Raji (cell line): ENCODE data around the gene RAD1.

Experiments used
- POLR2A ChIP-seq: IDR thresholded peaks from 2 replicates; pipeline ENCODE4 v1.6.1; 2011; ENCODE audit warnings: low read depth, low read length, control low read depth; ENCODE audit not compliant: insufficient read depth

RAD1 gene

GRCh38 chr5:34923694-34924461 is 8.6 kb upstream of the RAD1 start:
- no peak for TF ChIP-seq POLR2A

GRCh38 chr5:34919077-34919476 is 3.8 kb upstream of the RAD1 start:
- no peak for TF ChIP-seq POLR2A

- TF ChIP-seq POLR2A, result no peak
These were observed 2.7 kb upstream of the RAD1 start for GRCh38 chr5:34918025-34918424.

GRCh38 chr5:34916518-34916917 is 1.2 kb upstream of the RAD1 start:
- TF ChIP-seq POLR2A, result no peak

DNA sequence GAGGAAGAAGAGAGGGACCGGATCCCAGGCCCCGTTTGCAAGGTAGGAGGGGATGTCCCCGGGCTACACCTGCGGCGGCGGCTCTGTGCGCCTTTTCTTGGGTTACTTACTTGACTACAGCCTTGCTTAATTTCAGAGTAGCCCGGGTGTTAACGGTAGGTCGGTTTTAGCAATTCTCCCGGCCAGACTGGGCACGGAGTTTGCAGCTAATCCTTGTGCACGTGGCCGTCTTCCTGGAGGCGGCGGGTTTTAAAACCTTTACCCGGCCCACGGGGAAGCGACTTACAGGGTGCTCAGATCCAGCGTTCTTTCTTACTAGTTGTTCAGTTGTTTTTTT is 520 bp upstream of the RAD1 start:
- no peak for TF ChIP-seq POLR2A

GRCh38 chr5:34914671-34915138 is 599 bp downstream of the RAD1 start:
- no peak for TF ChIP-seq POLR2A

DNA sequence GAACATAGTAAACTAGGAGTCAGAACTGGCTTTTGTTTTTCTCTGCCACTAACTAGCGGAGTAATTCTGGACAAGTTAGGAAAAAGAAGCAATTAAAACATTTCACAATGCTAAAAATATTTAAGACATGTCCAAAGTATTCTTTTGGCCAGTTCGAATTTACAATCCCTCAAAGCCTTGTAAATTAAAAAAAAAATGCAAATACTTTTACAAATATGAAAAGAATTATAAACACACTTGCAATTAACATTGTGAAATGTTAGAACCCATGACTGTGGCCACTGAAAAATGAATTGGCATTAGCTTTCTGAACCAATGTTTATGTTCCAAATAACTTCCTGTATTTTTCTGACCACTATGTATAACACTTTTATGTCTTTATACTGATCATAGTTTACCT is 2.2 kb downstream of the RAD1 start:
- TF ChIP-seq POLR2A, result no peak

- no peak for TF ChIP-seq POLR2A
These were observed 9.7 kb downstream of the RAD1 start for GRCh38 chr5:34905564-34905963.

GRCh38 chr5:34903260-34903659 is 12.0 kb downstream of the RAD1 start:
- no peak for TF ChIP-seq POLR2A

DNA sequence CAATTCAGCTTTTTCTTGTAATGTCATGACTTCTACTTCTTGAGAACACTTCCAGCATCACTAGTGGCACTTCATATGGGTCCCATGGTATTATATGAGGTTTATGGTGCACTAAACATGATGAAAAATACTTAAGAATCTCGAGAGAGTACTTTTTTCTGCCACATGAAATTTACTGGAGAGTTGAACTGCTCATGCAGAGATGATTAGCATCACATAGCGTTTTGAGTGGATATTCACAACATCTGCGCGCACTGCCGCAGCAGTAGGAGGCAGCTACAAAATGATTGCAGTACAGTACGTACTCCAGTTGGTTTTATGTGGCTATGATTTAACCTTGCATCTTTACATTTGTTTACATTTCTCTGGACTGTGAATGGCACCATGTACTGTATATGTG is 14.7 kb downstream of the RAD1 start:
- no peak for TF ChIP-seq POLR2A

- TF ChIP-seq POLR2A, result no peak
These were observed 16.2 kb downstream of the RAD1 start for GRCh38 chr5:34899066-34899465.

DNA sequence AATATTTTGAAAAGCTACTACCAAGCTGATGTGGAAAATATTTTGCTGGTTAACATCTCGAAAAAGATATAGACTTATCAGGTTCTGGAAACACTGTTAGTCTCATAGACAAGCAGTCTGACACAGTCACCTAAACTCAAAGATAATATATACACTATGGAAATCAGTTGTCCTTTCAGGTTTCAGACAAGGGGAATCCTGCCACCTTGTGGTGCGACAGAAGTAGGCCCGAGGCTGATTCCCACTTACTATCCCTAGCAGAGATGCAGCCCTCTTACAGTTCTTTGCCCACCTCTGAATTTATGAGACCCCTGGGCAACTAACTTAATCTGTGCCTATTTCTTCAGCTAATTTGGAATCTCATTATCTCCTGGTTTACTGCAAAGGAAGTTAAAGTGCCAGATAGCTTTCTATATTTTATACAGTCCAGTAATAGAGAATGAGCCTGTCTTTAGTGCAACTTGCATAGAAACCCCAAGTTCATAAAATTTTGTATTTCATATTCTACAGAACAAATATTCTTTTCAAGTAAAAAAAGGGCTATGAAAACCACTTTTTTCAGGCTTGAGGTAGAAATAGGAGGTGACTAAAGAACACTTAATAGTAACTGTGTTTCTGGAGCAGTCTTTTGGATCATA is 16.9 kb downstream of the RAD1 start:
- no peak for TF ChIP-seq POLR2A

DNA sequence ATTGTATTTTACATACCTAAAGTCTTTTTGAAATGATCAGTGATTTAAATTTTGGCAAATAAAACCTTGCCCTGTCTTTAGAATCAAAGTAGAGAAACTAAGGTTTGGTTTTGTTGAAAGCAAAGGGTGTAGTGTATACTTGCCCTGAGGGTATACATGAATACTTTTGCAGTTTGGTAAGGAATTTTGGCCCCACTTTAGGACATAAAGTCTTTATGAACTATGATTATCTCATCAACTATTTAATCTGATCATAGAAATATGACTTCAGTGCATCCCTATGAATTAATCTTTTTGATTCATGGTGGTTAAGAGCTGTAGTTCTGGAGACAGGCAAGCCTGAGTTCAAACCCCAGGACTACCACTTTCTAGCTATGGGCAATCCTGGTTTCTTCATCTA is 17.7 kb downstream of the RAD1 start:
- TF ChIP-seq POLR2A, result no peak

DNA sequence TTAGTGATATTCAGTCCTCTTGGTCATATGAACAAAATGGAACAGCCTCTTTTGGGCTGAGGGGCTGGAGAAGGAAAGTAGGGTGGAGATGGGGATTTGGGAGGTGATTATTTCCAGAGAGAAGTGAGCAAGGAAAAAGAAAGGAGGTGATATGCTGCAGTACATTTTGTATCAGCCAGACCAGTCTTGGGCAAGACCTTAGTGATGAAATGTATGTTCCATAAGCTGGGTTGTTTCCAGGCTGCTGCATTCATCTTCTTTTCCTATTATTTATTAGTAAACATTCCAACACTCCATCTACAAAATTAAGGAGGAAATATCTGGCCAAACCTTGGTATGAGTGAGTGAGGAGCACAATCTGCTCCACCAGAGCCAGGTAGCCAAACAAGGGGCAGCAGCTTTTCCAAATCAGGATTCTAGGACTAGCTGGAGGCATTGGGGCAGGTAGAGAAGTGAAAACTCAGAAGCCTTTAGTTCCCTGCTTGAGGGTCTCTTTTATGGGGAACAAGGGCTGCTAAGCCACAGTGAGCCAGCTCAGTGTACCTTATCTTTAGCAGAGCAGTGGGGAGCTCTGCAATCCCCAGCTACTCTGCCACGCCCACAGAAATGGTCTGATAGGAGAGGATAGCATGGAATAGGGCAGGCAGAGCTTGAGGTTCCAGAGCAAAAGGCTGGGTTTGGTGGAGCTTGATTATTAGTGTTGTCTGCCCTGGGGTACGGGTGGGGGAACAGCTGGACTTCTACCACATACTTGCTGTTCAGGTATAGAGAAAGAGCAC is 19.5 kb downstream of the RAD1 start:
- TF ChIP-seq POLR2A, result no peak

DNA sequence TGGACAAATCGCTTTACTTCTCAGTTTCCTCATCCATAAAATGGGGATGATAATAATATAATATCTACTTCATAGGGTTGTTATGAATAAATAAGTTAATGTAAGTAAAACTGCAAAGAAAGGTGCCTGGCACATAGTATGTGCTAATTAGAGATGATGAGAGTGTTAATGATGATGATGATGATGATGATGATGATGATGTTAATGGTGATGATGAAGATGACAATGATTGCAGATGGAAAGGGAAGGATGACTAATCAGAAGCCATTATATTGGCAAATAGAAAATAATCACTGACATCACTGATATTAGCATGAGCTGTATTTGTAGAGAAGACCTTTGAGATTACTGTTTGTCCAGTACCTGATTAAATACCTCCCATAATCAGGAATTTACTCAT is 20.6 kb downstream of the RAD1 start:
- TF ChIP-seq POLR2A, result no peak

- no peak for TF ChIP-seq POLR2A
These were observed 22.9 kb downstream of the RAD1 start for GRCh38 chr5:34892414-34892813.
